HG02943 (cell line): ENCODE results near the gene CXCL17.
"Not testable (repeated sequence)": the region's sequence is repeated elsewhere in the genome, so short reads cannot be mapped to it uniquely, and the experiment has no call there.

Experiments
- ATAC-seq: cut with Tn5 transposase; IDR thresholded peaks from one replicate; pipeline ENCODE4 v1.9.1; 2021; ENCODE audit warnings: mild to moderate bottlenecking, low read depth, moderate library complexity; ENCODE audit not compliant: unreplicated experiment

Gene CXCL17, protein sequence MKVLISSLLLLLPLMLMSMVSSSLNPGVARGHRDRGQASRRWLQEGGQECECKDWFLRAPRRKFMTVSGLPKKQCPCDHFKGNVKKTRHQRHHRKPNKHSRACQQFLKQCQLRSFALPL

DNA sequence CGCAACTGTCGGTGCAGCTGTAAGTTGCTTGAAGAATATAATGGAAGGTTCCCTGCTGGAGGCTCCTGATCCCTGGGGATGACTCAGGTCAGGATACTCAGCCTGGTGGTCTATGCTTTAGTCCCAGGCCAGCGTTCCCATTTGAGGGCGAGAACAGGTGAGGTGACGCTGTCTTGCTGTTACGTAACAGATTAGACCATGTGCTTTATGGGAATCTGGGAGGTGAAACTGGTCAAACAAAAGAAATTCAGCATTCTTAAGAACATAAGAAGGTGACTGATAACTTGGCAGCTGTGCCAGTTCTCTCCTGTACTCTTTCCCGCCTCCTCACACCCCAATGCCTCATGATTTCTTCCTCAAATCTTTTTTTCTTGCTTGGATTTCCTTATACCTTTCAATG, at the start of gene CXCL17:
Gene CXCL17, minus strand, starts transcription at position 114 of the 400 bp plus-strand sequence. CDS start 114 bp downstream, outside the sequence.
- no peak for ATAC-seq

DNA sequence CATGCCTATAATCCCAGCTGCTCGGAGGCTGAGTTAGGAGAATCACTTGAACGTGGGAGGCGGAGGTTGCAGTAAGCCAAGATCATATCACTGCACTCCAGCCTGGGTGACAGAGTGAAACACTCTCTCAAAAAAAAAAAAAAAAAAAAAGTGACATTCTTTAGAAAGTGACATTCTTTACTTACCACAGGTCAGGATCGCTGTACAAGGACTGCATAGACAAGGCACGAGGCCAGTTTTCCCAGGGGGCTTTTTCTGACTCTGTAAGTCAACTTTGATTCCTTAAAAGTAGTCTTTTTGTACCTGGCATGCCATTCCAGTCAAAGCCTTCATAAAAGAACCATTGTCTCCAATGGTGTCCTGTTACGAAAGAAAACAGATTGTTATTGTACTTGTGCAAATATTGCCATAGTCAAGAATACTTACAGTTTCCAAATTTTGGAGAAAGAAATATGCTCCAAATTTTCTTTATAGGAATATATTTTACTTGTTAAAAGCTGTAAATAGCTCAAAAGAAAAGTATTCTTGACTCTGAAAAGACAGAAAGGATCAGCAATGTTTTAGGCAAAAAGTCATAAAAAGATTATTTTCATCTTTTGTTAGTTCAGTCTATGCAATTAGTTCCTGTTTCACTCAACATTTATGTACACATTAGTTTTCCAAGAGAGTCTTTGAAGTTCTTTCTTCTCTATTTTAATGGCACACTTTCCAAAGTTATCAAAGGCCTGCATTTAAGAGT, 46.2 kb upstream of the CXCL17 start:
- no peak for ATAC-seq

DNA sequence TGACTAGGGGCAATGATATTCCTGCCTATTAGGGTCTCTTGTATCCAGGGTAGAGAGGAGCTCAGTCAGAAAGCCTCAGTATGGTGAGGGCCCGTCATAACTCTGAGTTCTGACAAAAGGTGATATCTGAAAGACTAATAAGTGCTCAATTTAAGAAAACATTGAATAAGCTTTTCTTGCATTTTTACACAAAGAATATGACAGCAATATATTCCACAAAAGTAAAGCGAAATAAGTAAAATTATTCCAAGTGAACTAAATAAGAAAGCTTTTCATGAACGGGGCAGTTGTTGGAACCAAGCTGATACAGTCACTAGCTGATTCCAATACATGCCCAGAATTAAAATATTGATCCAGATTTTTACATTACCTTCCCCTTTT, 45.0 kb upstream of the CXCL17 start:
- no peak for ATAC-seq

DNA sequence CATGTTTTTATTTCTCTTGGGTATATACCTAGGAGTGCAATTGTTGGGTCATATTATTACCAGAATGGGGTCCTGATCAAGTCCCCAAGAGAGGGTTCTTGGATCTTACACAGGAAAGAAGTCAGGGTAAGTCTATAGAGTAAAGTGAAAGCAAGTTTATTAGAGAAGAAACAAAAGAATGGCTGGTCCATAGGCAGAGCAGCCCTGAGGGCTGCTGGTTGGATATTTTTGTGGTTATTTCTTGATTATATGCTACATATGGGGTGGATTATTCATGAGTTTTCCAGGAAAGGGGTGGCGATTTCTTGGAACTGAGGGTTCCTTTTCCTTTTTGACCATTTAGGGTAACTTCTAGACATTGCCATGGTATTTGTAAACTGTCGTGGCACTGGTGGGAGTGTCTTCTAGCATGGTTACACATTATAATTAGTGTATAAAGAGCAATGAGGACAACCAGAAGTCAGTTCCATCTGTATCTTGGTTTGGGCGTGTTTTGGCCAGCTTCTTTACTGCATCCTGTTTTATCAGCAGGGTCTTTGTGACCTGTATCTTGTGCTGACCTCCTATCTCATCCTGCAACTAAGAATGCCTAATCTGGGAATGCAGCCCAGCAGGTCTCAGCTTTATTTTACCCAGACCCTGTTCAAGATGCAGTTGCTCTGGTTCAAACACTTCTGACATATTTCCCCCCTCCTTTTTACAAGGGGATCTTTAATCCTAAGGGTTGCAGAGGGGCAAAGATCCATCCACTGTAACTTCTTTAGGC, 44.5 kb upstream of the CXCL17 start:
- ATAC-seq, result no peak

DNA sequence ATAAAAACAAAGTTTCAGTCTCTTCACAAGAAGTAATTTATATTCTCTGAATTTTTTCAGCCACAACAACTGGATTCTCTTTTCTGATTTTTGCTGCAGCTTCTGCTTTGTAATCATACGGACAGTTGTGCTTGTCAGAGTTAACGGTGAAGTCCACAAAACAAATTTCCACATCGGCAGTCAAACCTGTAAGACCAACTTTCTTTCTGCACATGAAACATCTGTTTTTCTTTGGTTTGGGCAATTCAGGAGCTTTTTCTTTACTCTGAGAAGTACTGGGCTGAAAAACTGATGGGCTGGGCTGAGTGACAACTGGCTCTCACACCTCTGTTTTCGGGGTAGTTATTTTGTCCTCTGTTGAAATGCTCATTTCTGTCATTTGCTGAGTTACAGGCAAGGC, 42.3 kb upstream of the CXCL17 start:
- ATAC-seq, result not testable (repeated sequence)

DNA sequence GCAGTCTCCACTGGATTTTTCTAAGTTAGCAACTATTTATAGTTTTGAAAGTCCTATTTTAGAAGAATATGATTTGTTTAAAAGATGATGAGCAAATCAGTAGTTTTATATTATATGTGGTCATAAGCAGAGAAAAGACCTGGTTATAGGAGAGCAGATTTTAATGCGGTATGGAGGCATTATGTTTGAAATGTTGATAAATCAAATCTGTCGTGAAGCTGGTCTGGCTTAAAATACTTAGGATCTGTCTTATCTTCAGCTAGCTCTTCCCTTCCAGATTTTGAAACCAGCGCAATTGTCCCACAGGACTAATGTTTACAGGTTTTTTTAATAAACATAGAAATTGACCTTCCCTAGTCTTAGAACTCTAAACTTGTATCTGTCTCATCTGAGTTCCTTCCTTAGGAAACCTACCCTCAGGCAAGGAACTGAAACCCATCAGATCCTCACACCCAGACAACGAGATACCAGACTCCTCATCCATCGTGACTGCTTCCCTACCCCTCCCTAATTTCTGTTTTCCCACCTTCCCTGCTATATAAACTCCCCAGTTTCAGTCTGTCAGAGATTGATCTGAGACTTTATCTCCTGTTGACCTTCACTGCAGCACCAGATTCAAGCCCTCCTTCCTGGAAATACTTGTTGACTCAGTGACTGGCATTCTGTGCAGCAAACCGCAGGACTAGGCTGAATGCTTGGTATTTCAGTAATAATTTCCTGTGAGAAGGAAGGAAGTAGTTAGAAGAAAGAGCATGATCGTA, 37.8 kb upstream of the CXCL17 start:
- no peak for ATAC-seq

DNA sequence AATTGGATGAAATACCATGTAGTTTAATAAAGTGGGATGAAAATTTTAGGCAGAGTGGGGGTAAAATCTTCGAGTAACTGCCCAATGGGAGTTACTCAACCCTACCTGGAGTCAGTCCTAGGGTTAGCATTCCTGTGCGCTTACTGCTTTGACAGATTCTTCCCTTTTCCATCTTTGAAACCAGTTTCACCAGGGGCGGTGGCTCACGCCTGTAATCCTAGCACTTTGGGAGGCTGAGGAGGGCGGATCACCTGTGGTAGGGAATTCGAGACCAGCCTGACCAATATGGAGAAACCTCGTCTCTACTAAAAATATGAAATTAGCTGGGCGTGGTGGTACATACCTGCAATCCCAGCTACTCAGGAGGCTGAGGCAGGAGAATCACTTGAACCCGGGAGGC, 37.0 kb upstream of the CXCL17 start:
- no peak for ATAC-seq

DNA sequence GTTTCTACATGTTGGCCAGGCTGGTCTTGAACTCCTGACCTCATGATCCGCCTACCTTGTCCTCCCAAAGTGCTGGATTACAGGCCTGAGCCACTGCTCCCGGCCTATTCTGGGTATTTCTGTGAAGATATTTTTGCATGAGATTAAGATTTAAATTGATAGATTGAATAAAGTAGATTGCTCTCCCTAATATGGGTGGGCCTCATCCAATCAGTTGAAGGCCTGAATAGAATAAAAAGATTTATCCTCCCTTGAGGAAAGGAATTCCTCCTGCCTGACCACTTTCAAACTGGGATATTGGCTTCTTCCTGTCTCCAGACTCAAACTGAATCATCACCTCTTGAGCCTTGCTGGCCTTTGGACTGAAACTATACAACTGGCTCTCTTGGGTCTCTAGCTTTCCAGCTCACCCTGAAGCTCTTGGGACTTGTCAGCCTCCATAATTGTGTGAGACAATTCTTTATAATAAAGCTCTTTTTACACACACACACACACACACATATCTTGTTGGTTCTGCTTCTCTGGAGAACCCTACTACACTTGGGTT, 36.1 kb upstream of the CXCL17 start:
- ATAC-seq, result no peak

DNA sequence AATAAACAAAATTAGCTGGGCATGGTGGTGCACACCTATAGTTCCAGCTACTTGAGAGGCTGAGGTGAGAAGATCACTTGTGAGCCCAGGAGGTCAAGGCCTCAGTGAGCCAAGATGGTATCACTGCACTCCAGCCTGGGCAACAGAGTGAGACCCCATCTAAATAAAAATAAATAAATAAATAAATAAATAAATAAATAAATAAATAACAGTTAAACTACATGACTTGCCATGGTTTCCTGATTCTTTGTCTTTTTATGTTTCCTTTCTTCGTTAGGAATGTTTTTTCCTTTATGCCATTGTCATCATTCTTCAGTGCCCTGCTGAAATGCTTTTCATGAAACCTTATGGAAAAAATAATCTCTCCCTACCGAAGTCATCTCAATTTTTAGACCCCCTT, 35.2 kb upstream of the CXCL17 start:
- ATAC-seq, result no peak

DNA sequence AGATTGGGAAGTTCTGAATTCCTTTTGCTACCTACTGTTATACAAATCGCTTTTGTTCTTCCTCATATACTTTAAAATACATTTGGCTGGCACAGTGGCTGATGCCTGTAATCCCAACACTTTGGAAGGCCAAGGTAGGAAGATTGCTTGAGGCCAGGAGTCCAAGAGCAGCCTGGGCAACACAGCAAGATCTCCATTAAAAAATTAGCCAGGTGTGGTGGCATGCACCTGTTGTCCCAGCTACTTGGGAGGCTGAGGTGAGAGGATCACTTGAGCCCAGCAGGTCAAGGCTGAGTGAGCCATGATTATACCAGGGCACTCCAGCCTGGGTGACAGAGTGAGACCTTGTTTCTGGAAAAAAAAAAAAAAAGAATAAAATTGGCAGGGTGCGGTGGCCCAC, 34.4 kb upstream of the CXCL17 start:
- no peak for ATAC-seq

DNA sequence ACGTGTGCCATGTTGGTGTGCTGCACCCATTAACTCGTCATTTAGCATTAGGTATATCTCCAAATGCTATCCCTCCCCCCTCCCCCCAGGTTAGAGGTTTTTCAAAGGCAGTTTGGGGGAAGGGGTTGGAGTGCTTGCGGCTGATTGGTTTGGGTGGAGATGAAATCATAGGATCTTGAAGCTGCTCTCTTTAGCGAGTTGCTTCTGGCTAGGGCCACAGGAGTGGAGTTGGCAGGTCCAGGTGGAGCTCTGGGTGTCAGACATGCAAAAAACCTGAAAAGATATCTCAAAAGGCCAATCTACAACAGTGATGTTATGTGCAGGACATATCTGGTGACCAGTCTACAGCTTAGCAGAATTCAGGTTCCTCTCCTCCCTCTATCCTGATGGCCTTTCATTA, 32.6 kb upstream of the CXCL17 start:
- no peak for ATAC-seq

DNA sequence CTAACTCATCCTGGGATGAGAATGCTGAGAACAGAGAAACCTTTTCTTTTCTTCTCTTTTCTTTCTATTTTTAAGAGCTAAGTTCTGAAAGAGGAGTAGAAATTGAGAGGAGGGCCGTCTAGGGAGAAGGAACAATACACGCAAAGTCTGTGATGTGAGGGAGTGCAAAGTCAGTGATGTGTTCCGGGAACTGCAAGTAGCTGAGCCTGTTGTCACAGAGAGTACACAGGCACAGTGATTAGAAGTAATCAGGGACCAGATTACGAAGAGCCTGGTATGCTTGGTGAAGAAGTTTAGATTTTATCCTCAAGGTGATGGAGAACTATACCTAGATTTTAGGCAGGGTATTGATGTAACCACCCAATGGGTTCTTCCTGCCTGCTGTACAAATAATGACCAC, 32.0 kb upstream of the CXCL17 start:
- ATAC-seq, result no peak

DNA sequence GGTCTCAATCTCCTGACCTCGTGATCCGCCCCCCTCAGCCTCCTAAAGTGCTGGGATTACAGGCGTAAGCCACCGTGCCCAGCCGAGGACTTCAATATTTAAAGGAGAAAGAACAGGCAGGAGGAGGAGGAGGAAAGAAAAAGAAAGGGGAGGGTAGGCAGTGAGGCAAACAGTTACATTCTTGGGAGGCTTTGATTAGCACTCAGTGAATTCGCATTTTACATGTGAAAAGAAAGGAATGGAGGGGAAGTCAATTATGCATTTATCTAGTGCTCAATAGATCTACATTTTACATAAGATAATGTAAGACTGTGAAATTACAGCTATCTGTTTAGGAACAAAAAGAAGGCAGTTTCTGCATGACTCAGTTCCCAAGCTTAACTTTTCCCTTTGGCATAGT, 30.9 kb upstream of the CXCL17 start:
- no peak for ATAC-seq

DNA sequence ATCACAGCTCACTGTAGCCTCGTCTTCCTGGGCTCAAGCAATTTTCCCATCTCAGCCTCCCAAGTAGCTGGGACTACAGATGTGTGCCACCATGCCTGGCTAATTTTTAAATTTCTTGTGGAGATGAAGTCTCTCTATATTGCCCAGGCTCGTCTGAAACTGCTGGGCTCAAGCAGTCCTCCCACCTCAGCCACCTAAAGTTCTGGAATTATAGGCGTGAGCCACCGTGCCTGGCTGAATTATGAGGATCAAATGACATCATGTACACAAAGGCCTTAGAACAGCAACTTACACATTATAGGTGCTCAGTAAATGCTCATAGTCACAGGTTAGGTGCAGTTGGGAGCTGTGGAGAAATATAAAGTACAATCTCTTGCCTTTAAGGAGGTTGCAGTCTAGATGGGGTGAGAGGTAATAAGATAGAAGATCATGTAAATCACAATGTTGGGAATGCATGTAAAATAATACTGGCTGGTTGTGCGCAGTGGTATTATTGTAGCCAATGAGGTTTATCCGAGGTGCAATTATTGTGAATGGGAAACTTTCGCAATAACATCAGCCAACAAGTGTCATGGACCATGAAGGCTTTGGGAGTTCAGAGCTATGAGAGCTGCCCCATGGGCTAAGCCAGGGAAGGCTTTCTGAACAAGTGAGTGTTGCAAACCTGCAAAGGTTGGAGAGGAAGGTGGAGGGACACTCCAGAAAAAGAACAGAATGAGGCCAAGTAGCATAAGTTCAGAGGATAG, 29.8 kb upstream of the CXCL17 start:
- ATAC-seq, result no peak

DNA sequence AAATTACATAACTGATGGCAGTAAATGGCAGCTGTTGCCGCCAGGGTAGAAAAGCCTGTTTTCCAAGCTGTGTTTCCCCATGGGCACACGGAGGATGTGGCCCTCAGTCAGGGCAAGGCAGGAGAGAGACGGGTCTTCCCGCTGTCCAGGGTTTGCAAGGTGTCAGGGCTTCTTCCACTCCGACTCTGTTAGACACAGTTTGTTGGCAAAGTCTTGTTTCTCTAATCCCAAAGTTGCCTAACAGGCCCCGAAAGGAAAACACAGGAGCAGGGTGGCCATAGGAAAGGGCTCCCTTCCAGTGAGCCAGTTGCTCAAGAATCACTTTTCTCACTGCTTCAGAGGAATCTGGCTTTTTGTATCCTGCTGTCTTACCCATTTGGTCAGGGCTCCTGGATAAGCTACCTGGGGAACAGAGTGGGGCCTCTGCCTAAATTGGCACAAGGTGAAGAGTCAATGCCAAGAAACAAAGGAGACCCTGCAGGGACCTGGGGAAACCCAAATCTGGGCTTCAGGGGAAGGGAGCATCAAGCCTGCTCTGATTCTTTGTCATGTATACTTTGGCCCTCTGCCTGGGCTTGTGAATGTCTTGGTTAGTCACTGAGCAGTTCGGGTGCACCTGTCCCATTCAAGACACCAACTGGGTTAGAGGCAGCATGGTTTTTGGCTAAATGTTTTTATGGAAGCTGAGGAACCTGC, 29.0 kb upstream of the CXCL17 start:
- ATAC-seq, result no peak

DNA sequence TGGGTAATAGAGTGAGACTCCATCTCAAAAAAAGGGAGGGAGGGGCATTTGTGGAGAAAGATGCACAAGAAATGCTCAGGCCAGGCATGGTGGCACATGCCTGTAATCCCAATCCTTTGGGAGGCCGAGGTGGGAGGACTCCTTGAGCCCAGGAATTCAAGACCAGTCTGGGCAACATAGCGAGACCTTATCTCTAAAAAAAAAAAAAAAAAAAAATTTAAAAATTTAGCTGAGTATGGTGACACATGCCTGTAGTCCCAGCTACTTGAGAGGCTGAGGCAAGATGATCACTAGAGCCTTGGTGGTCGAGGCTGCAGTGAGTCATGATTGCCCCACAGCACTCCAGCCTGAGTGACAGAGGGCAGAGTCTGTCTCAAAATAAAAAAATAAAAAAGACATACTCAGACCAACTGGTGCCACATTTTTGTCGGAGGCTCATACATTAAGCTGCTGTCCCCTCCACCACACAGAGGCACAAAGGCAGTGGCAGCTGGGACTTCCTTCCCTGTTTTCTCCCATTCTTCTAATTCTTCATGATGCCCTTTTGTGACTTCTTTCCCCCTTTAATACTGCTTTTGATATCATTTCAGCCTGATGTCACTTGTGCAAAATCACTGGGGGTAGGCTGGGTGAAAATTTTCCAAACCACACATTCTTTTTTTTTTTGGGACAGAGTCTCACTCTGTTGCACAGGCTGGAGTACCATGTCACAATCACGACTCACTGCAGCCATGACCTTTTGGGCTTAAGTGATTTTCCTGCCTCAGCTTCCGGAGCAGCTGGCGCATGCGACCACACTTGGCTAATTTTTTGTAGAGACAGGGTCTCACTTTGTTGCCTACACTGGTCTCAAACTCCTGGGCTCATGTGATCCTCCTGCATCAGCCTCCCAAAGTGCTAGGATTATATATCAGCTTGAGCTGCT, 26.8 kb upstream of the CXCL17 start:
- no peak for ATAC-seq

DNA sequence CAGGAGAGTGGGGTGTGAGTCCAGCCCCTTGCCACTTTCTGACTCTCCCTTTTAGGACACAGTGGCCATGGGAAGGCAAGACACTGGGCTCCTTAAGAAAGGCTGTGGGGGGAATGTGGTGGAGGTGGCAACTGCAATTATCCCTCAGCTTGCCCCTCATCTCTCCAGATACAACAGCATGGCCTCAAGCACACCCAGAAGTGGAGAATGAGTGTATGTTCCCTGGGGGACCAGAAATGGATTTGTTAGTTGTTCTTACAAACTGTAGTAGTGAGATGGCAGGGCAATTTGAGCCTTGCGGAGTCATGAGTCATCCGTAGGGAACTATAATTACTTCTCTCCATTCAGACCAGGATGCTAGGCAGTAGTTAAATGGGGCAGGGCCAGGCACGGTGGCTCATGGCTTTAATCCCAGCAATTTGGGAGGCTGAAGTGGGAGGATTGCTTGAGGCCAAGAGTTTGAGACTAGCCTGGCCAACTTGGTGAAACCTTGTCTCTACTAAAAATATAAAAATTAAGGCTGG, 25.6 kb upstream of the CXCL17 start:
- ATAC-seq, result no peak

DNA sequence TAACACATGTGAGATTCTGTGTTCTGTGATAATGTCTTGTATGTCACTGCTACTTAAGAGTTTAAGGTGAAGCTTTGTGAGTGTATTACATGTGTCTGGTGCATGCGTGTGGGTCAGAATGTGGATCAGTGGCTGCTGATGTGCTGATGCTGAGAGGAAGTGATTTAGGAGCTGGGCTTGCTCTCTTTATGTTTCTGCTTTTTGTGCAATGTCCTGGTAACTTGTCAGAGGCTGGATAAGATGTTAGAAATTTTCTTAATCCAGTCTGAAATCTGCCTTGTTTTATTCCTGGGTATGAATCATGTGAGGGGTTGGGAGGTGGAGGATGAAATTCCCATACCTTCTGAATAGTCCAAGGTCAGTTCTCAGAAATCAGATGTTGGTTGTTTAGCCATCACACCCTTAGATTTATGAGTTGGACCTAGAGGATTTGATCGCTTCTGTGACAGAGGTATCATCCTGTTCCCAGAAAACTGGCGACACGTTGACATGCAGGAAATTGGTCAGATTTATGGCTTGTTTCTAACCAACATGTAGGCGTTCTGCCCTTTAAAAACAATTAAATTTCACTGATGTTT, 24.5 kb upstream of the CXCL17 start:
- ATAC-seq, result no peak
